Liver (tissue), 3 donors: ENCODE results near the gene TPGS1.

Source experiments
- CTCF ChIP-seq: fragments of 150-350 bp; IDR thresholded peaks from 2 replicates; pipeline ENCODE4 v1.5.1; 2017; ENCODE audit warnings: improper control_type of control experiment, low read depth, low read length; ENCODE audit not compliant: missing input control
- EGR1 ChIP-seq, 2 donors: IDR thresholded peaks; 2 replicates each; pipeline ENCODE4 v1.6.1; 2016 to 2018; ENCODE audit warnings: antibody characterized with exemption in 2 of 2, low read depth in 2 of 2
- FOXA2 ChIP-seq: IDR thresholded peaks from 2 replicates; pipeline ENCODE4 v1.6.1; 2016; ENCODE audit warnings: antibody characterized with exemption
- GABPA ChIP-seq, 2 donors: IDR thresholded peaks in 1 of 2; conservative IDR thresholded peaks in 1 of 2; 2 replicates each; pipeline ENCODE4 v1.6.1; 2016; ENCODE audit warnings: antibody characterized with exemption in 2 of 2, mild to moderate bottlenecking in 1 of 2, moderate library complexity in 1 of 2
- JUND ChIP-seq, 2 donors: IDR thresholded peaks; 2 replicates each; pipeline ENCODE4 v1.6.1; 2016; ENCODE audit warnings: antibody characterized with exemption in 2 of 2
- MAX ChIP-seq: IDR thresholded peaks from 2 replicates; pipeline ENCODE4 v1.6.1; 2016; ENCODE audit warnings: antibody characterized with exemption
- RAD21 ChIP-seq, 2 donors: IDR thresholded peaks; 2 replicates each; pipeline ENCODE4 v1.6.1; 2016; ENCODE audit warnings: antibody characterized with exemption in 2 of 2, mild to moderate bottlenecking in 2 of 2
- REST ChIP-seq: IDR thresholded peaks from 2 replicates; pipeline ENCODE4 v1.6.1; 2016; ENCODE audit warnings: antibody characterized with exemption, mild to moderate bottlenecking
- RXRA ChIP-seq, 2 donors: IDR thresholded peaks; 2 replicates each; pipeline ENCODE4 v1.6.1; 2017 to 2018; ENCODE audit warnings: antibody characterized with exemption in 2 of 2, mild to moderate bottlenecking in 1 of 2
- SP1 ChIP-seq: IDR thresholded peaks from 2 replicates; pipeline ENCODE4 v1.6.1; 2018; ENCODE audit warnings: antibody characterized with exemption, mild to moderate bottlenecking
- TAF1 ChIP-seq: conservative IDR thresholded peaks from 2 replicates; pipeline ENCODE4 v1.6.1; 2016; ENCODE audit warnings: antibody characterized with exemption, mild to moderate bottlenecking
- YY1 ChIP-seq: IDR thresholded peaks from 2 replicates; pipeline ENCODE4 v1.6.1; 2016; ENCODE audit warnings: antibody characterized with exemption, mild to moderate bottlenecking
- ZBTB33 ChIP-seq: IDR thresholded peaks from 2 replicates; pipeline ENCODE4 v1.6.1; 2016; ENCODE audit warnings: antibody characterized with exemption
- TF ChIP-seq, protein P1 (sequence below): IDR thresholded peaks from 2 replicates; pipeline ENCODE4 v1.6.1; 2016; ENCODE audit warnings: antibody characterized with exemption
- donor health status: healthy.
- donor health status: healthy.

DNA sequence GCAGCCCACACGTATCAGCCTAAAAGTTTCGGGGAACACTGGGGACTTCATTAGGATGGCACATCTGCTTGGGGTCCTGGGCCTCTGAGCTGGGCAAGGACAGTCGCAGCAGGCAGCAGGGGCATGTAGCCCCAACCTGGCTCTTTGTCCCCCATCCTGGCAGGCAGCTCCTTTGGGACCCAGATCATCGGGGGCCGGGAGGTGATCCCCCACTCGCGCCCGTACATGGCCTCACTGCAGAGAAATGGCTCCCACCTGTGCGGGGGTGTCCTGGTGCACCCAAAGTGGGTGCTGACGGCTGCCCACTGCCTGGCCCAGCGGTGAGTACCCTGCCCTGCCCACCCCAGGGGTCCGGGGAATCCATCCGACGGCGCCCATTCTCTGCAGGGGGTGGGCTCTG is 39.8 kb downstream of the TPGS1 start:
- no peak for TF ChIP-seq CTCF
- TF ChIP-seq, protein P1, sequence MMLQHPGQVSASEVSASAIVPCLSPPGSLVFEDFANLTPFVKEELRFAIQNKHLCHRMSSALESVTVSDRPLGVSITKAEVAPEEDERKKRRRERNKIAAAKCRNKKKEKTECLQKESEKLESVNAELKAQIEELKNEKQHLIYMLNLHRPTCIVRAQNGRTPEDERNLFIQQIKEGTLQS, result no peak
- TF ChIP-seq RAD21 (IDR thresholded peaks at IDR 0.05), result no peak
- TF ChIP-seq EGR1 (IDR thresholded peaks at IDR 0.05; ENCODE audit: low read depth in 2 of 2), result no peak
- no peak for TF ChIP-seq REST
- no peak for TF ChIP-seq JUND (IDR thresholded peaks at IDR 0.05)
- TF ChIP-seq GABPA (IDR thresholded peaks at IDR 0.05 in 1 of 2, conservative IDR thresholded peaks at IDR 0.05 in 1 of 2), result no peak
- TF ChIP-seq MAX, result no peak
- no peak for TF ChIP-seq ZBTB33
- no peak for TF ChIP-seq YY1
- no peak for TF ChIP-seq TAF1
- no peak for TF ChIP-seq FOXA2
- no peak for TF ChIP-seq RXRA (IDR thresholded peaks at IDR 0.05)
- TF ChIP-seq SP1, result no peak
